Karpas-422 (cell line): Measurements from ENCODE around the gene GCK. TPM values are rescaled to one million over a fixed set of nuclear protein-coding genes. Genes with fewer than 3 reads are reported as not detected.

Source experiments
- small RNA-seq: library from RNA; depleted of rRNA; stranded (forward); fragments of <200 nt; gene quantifications from one replicate; pipeline ENCODE3, GENCODE V24; 2014
- total RNA-seq: library from RNA; depleted of rRNA; stranded (reverse); fragments of >200 nt; shearing (Covaris generic); gene quantifications from 2 replicates; pipeline ENCODE4 v1.2.3, GENCODE V29; 2014; ENCODE audit warnings: low replicate concordance; rRNA removed

Gene GCK
- total RNA-seq, 1 experiment from 2014 or later, result not detected

Small RNAs within 50 kb of the gene (small RNA-seq; reads per million reads assigned to genes)
- gene RNA5SP230, result not detected

Other genes with a start within 250 kb of the GCK start
- not detected in 2 replicates for gene SPDYE1, start 191.5 kb downstream of the GCK start, total RNA-seq
- gene DBNL, start 144.7 kb downstream of the GCK start, total RNA-seq, result 116 and 184 TPM in 2 replicates
- gene PGAM2, start 123.9 kb downstream of the GCK start, total RNA-seq, result 1.9 TPM in 1 of 2 replicates, not detected in the other
- 34.5 and 47.1 TPM in 2 replicates for gene POLM, start 106.9 kb downstream of the GCK start, total RNA-seq
- 5.9 TPM in 1 of 2 replicates, not detected in the other for gene AEBP1, start 85.1 kb downstream of the GCK start, total RNA-seq
- 165 and 217 TPM in 2 replicates for gene POLD2, start 65.9 kb downstream of the GCK start, total RNA-seq
- not detected in 2 replicates for gene MYL7, start 48.1 kb downstream of the GCK start, total RNA-seq
- gene YKT6, start 11.5 kb upstream of the GCK start, total RNA-seq, result 63.1 and 88.6 TPM in 2 replicates
- not detected in 2 replicates for gene CAMK2B, start 136.2 kb upstream of the GCK start, total RNA-seq